OCI-LY3 (cell line): ENCODE results near the gene PEAK1.

ENCODE experiments used
- H2AFZ ChIP-seq: fragments of 200-600, 300-600 bp; shearing (Covaris generic); 2 replicates; pipeline ENCODE4 v1.6.0; 2014; ENCODE audit warnings: antibody characterized with exemption, low read depth, low read length
- H3K27ac ChIP-seq: fragments of 200-600, 300-600 bp; sonication (generic); 2 replicates; pipeline ENCODE4 v1.5.1; 2014; ENCODE audit warnings: mild to moderate bottlenecking, low read length, moderate library complexity, mixed read lengths
- H3K27me3 ChIP-seq: fragments of 200-600, 300-600 bp; sonication (generic); 2 replicates; pipeline ENCODE4 v1.6.1; 2014; ENCODE audit warnings: low read depth, low read length, mixed read lengths
- H3K36me3 ChIP-seq: fragments of 200-600, 300-600 bp; sonication (generic); replicated peaks from 2 replicates; pipeline ENCODE3; 2014; ENCODE audit warnings: low read depth, low read length, mixed read lengths
- H3K4me1 ChIP-seq: fragments of 300-600, 200-600 bp; sonication (generic); 2 replicates; pipeline ENCODE4 v1.6.1; 2014; ENCODE audit warnings: low read length, mixed read lengths
- H3K4me2 ChIP-seq: fragments of 200-600, 300-600 bp; sonication (generic); 2 replicates; pipeline ENCODE4 v1.6.1; 2014; ENCODE audit warnings: low read length, mixed read lengths
- H3K4me3 ChIP-seq: fragments of 300-600, 200-600 bp; sonication (generic); 2 replicates; pipeline ENCODE4 v1.5.1; 2014; ENCODE audit warnings: antibody characterized with exemption, mild to moderate bottlenecking, low read length, moderate library complexity
- H3K79me2 ChIP-seq: fragments of 300-600, 200-600 bp; shearing (Covaris generic); 2 replicates; pipeline ENCODE4 v1.6.1; 2014; ENCODE audit warnings: mild to moderate bottlenecking, low read length, mixed read lengths
- H3K9ac ChIP-seq: fragments of 300-600, 200-600 bp; shearing (Covaris generic); 2 replicates; pipeline ENCODE4 v1.6.0; 2014; ENCODE audit warnings: mild to moderate bottlenecking, low read length, moderate library complexity
- H3K9me3 ChIP-seq: fragments of 200-600, 300-600 bp; shearing (Covaris generic); 2 replicates; pipeline ENCODE4 v1.6.1; 2014; ENCODE audit warnings: low read length, mixed read lengths; ENCODE audit not compliant: insufficient read depth
- H4K20me1 ChIP-seq: fragments of 200-600, 300-600 bp; sonication (generic); 2 replicates; pipeline ENCODE4 v1.6.1; 2016; ENCODE audit warnings: low read length, mixed read lengths; ENCODE audit not compliant: insufficient read depth
- EZH2phosphoT487 ChIP-seq: fragments of 200-600 bp; shearing (Covaris generic); IDR thresholded peaks from 2 replicates; pipeline ENCODE4 v1.6.1; 2018; ENCODE audit warnings: antibody characterized with exemption, mixed run types, low read depth
- TF ChIP-seq, protein P1 (sequence below): fragments of 200-600, 300-600 bp; sonication (generic); IDR thresholded peaks from 2 replicates; pipeline ENCODE4 v1.5.1; 2014; ENCODE audit warnings: antibody characterized with exemption, low read length, low read depth

Gene PEAK1

DNA sequence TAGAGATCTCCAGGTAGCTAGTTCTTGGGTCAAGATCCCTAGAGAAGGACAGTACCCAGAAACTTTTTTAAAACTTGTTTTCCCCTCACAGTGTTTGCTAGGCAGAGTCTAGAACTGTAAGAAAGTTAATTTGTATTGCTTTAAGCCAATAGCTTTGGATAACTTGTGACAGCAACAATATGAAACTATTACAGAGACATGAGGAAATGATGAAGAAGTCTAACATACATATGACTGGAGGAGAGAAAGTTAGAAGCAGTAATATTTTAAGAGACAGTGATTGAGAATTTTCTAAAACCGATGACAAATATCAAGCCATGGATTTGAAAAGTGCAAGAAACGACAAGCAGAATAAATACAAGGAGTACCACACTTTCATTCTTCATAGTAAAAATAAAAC is 10.7 kb upstream of the PEAK1 start:
- Histone ChIP-seq H3K4me2 (no peak overlapping the region), H2AFZ (no peak overlapping the region), H3K4me3 (no peak overlapping the region), H3K9me3 (no peaks in the 10 kb centered on the region), H3K4me1 (peaks cover 10% of the 10 kb centered on the region), H3K9ac (no peak overlapping the region), H3K79me2 (peaks cover 47% of the 10 kb centered on the region), H3K27ac (no peak overlapping the region), H3K27me3 (no peaks in the 10 kb centered on the region), H3K36me3 (no peaks in the 10 kb centered on the region), H4K20me1 (peaks cover 33% of the 10 kb centered on the region)
- TF ChIP-seq, protein P1, sequence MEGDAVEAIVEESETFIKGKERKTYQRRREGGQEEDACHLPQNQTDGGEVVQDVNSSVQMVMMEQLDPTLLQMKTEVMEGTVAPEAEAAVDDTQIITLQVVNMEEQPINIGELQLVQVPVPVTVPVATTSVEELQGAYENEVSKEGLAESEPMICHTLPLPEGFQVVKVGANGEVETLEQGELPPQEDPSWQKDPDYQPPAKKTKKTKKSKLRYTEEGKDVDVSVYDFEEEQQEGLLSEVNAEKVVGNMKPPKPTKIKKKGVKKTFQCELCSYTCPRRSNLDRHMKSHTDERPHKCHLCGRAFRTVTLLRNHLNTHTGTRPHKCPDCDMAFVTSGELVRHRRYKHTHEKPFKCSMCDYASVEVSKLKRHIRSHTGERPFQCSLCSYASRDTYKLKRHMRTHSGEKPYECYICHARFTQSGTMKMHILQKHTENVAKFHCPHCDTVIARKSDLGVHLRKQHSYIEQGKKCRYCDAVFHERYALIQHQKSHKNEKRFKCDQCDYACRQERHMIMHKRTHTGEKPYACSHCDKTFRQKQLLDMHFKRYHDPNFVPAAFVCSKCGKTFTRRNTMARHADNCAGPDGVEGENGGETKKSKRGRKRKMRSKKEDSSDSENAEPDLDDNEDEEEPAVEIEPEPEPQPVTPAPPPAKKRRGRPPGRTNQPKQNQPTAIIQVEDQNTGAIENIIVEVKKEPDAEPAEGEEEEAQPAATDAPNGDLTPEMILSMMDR: no peak
- no peak for TF ChIP-seq EZH2phosphoT487

GRCh38 chr15:77430213-77430612 is 10.3 kb upstream of the PEAK1 start:
- H3K4me3 ChIP-seq: no peak overlapping the region
- H3K9ac ChIP-seq: no peak overlapping the region
- no peak overlapping the region for H3K27ac ChIP-seq
- no peaks in the 10 kb centered on the region for H3K27me3 ChIP-seq
- H4K20me1 ChIP-seq: peaks cover 31% of the 10 kb centered on the region; the same call in 1 of the 2 replicates
- H3K4me1 ChIP-seq: peaks cover 9% of the 10 kb centered on the region
- H3K36me3 ChIP-seq: no peaks in the 10 kb centered on the region
- peak overlapping the region; percentile 17 for H3K4me2 ChIP-seq
- no peaks in the 10 kb centered on the region for H3K9me3 ChIP-seq
- TF ChIP-seq EZH2phosphoT487: no peak
- TF ChIP-seq, protein P1: no peak
- H2AFZ ChIP-seq: no peak overlapping the region
- peaks cover 52% of the 10 kb centered on the region for H3K79me2 ChIP-seq

- Histone ChIP-seq H4K20me1 (peaks cover 41% of the 10 kb centered on the region; the same call in 1 of the 2 replicates), H3K4me2 (no peak overlapping the region), H3K27me3 (no peaks in the 10 kb centered on the region), H3K4me1 (peaks cover 11% of the 10 kb centered on the region), H3K9ac (no peak overlapping the region), H2AFZ (no peak overlapping the region), H3K9me3 (no peaks in the 10 kb centered on the region), H3K36me3 (no peaks in the 10 kb centered on the region), H3K79me2 (peaks cover 82% of the 10 kb centered on the region), H3K27ac (no peak overlapping the region), H3K4me3 (no peak overlapping the region)
- TF ChIP-seq, protein P1: no peak
- TF ChIP-seq EZH2phosphoT487: no peak
These were observed 7.0 kb upstream of the PEAK1 start for GRCh38 chr15:77426871-77427270.

DNA sequence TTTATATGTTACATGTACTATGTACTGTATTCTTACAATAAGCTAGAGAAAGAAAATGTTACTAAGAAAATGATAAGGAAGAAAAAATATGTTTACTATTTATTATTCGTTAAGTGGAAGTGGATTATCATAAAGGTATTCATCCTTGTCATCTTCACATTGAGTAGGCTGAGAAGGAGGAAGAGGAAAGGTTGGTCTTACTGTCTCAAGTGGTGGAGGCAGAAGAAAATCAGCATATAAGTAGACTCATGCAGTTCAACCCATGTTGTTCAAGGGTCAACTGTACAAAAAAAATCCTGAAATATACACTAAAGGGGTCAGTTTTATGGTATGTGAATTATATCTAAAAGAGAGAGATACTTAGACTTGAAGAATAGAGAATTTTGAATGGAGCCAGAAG is 6.5 kb upstream of the PEAK1 start:
- TF ChIP-seq, protein P1: no peak
- no peak for TF ChIP-seq EZH2phosphoT487
- peaks cover 41% of the 10 kb centered on the region; the same call in 1 of the 2 replicates for H4K20me1 ChIP-seq
- peaks cover 16% of the 10 kb centered on the region for H3K4me1 ChIP-seq
- no peak overlapping the region for H2AFZ ChIP-seq
- H3K36me3 ChIP-seq: no peaks in the 10 kb centered on the region
- H3K79me2 ChIP-seq: peaks cover 85% of the 10 kb centered on the region
- no peak overlapping the region for H3K4me2 ChIP-seq
- H3K4me3 ChIP-seq: no peak overlapping the region
- no peak overlapping the region for H3K27ac ChIP-seq
- H3K9me3 ChIP-seq: no peaks in the 10 kb centered on the region
- H3K9ac ChIP-seq: no peak overlapping the region
- H3K27me3 ChIP-seq: no peaks in the 10 kb centered on the region
